Measurements from ENCODE around the gene CX3CL1. TPM values are rescaled to one million over a fixed set of nuclear protein-coding genes. Genes with fewer than 3 reads are reported as not detected.

CX3CL1 gene
- total and polyA plus RNA-seq, 10 of the 15 experiments (the other 5 are each of a cell fraction or from before 2014, with no cell fraction given), result 0.03 to 1.2 (median 0.46) TPM

DNA sequence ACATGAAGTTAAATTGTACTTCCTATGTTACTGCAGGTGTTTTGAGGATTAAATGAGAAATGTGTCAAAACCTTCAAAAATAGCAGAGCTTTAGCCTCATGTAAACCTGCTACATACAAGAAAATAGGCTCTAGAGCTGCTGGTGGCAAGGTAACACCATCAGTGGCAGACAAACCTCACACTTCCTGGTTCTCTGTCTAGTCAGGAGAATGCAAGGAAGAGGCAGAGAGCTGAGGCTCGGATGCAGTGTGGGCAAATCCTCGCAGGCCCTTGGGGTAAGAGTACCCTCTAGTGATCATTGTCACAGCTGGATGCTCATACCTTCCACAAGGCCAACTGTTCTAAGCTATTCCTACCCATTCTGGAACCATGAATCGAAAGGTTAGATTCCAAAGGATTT, 60.7 kb downstream of the CX3CL1 start:
- Histone ChIP-seq H3K9ac (ENCODE audit: control insufficient read depth, insufficient read depth, low read length) (no peak overlapping the region), H3K36me3 (ENCODE audit: control insufficient read depth in 2 of 2, insufficient read depth in 2 of 2, low read length in 1 of 2) (peaks cover 17 to 32% of the 10 kb centered on the region in 2 experiments), H3K27ac (ENCODE audit: control insufficient read depth, insufficient read depth) (no peak overlapping the region), H3K4me3 (no peak overlapping the region), H4K20me1 (ENCODE audit: control insufficient read depth, insufficient read depth) (no peaks in the 10 kb centered on the region), H2AFZ (ENCODE audit: control insufficient read depth, low read depth, low read length) (no peak overlapping the region), H3K4me2 (ENCODE audit: control insufficient read depth, insufficient read depth) (no peak overlapping the region), H3K9me3 (replicated peaks; ENCODE audit: control insufficient read depth, insufficient read depth, low read length) (no peaks in the 10 kb centered on the region), H3K4me1 (ENCODE audit: control insufficient read depth, insufficient read depth, low read length) (no peaks in the 10 kb centered on the region), H3K27me3 (replicated peaks in 1 of 2; ENCODE audit: control insufficient read depth in 2 of 2, insufficient read depth in 2 of 2, low read length in 1 of 2) (no peaks in the 10 kb centered on the region), H3K79me2 (ENCODE audit: control insufficient read depth, insufficient read depth, low read length) (no peaks in the 10 kb centered on the region)
- intact Hi-C loops (cut with micrococcal nuclease; ENCODE audit: unreplicated experiment) (no loop called here), in situ Hi-C loops (cut with MboI) (no loop called here)
- ChIA-PET CTCF (interaction anchor here (0.9 to 1.7 kb wide), 5 partner anchors 11 to 88 kb away, joined by 3 to 11 read pairs (median 4); partner anchors contain the start of genes CIAPIN1 and COQ9), SMC1A (ENCODE audit: uncharacterized antibody, unreplicated experiment) (interaction anchor here (0.7 to 1.4 kb wide), 2 partner anchors 9 to 14 kb away, joined by 3 to 4 read pairs; no protein-coding TSS in a partner anchor), RAD21 (ENCODE audit: unreplicated experiment) (no interaction called here), POLR2A (no interaction called here)
- FAIRE-seq, result no peak
- TF ChIP-seq CBX5 (IDR thresholded peaks at IDR 0.05; ENCODE audit: low read depth) (no peak), MEF2A (IDR thresholded peaks at IDR 0.05; ENCODE audit: insufficient read depth, low read depth, low read length) (no peak), SUZ12 (IDR thresholded peaks at IDR 0.05; ENCODE audit: unreplicated experiment) (no peak), BACH1 (IDR thresholded peaks at IDR 0.05; ENCODE audit: borderline replicate concordance) (no peak), TAF1 (IDR thresholded peaks at IDR 0.05; ENCODE audit: borderline replicate concordance, low read depth, low read length) (no peak), POLR2AphosphoS2 (IDR thresholded peaks at IDR 0.05; ENCODE audit: low read depth, low read length) (no peak), ATF7 (IDR thresholded peaks at IDR 0.05; ENCODE audit: low read depth) (no peak), HDAC2 (IDR thresholded peaks at IDR 0.05) (no peak), MYB (IDR thresholded peaks at IDR 0.05; ENCODE audit: borderline replicate concordance, low read depth, low read length) (no peak), CHD1 (IDR thresholded peaks at IDR 0.05; ENCODE audit: low read depth, low read length) (no peak), ASH2L (IDR thresholded peaks at IDR 0.05; ENCODE audit: borderline replicate concordance, low read depth) (no peak), NFYB (IDR thresholded peaks at IDR 0.05; ENCODE audit: insufficient read depth, low read depth, low read length) (no peak), NR2C1 (IDR thresholded peaks at IDR 0.05) (no peak), MYC (IDR thresholded peaks at IDR 0.05; ENCODE audit: insufficient read depth, insufficient read length, insufficient replicate concordance, low read length, severe bottlenecking) (no peak)
- TF ChIP-seq, protein P1, sequence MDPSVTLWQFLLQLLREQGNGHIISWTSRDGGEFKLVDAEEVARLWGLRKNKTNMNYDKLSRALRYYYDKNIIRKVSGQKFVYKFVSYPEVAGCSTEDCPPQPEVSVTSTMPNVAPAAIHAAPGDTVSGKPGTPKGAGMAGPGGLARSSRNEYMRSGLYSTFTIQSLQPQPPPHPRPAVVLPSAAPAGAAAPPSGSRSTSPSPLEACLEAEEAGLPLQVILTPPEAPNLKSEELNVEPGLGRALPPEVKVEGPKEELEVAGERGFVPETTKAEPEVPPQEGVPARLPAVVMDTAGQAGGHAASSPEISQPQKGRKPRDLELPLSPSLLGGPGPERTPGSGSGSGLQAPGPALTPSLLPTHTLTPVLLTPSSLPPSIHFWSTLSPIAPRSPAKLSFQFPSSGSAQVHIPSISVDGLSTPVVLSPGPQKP (IDR thresholded peaks at IDR 0.05; ENCODE audit: low read depth, low read length), result no peak
- TF ChIP-seq, protein P2, sequence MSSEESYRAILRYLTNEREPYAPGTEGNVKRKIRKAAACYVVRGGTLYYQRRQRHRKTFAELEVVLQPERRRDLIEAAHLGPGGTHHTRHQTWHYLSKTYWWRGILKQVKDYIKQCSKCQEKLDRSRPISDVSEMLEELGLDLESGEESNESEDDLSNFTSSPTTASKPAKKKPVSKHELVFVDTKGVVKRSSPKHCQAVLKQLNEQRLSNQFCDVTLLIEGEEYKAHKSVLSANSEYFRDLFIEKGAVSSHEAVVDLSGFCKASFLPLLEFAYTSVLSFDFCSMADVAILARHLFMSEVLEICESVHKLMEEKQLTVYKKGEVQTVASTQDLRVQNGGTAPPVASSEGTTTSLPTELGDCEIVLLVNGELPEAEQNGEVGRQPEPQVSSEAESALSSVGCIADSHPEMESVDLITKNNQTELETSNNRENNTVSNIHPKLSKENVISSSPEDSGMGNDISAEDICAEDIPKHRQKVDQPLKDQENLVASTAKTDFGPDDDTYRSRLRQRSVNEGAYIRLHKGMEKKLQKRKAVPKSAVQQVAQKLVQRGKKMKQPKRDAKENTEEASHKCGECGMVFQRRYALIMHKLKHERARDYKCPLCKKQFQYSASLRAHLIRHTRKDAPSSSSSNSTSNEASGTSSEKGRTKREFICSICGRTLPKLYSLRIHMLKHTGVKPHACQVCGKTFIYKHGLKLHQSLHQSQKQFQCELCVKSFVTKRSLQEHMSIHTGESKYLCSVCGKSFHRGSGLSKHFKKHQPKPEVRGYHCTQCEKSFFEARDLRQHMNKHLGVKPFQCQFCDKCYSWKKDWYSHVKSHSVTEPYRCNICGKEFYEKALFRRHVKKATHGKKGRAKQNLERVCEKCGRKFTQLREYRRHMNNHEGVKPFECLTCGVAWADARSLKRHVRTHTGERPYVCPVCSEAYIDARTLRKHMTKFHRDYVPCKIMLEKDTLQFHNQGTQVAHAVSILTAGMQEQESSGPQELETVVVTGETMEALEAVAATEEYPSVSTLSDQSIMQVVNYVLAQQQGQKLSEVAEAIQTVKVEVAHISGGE (CRISPR knock-in tag; IDR thresholded peaks at IDR 0.05), result no peak
- TF ChIP-seq, protein P3, sequence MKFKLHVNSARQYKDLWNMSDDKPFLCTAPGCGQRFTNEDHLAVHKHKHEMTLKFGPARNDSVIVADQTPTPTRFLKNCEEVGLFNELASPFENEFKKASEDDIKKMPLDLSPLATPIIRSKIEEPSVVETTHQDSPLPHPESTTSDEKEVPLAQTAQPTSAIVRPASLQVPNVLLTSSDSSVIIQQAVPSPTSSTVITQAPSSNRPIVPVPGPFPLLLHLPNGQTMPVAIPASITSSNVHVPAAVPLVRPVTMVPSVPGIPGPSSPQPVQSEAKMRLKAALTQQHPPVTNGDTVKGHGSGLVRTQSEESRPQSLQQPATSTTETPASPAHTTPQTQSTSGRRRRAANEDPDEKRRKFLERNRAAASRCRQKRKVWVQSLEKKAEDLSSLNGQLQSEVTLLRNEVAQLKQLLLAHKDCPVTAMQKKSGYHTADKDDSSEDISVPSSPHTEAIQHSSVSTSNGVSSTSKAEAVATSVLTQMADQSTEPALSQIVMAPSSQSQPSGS (IDR thresholded peaks at IDR 0.05; ENCODE audit: low read length), result no peak
- no TSS peak for BruUV-seq (replicated peaks)
- WGBS (ENCODE audit: insufficient coverage, insufficient replicate concordance, low lambda C conversion rate, missing lambda C conversion rate), result 97% methylated on average over 3 of the region's 3 CpGs
- no peak for DNase-seq (ENCODE audit: low read depth, low spot score)
- ATAC-seq, result no peak
